GM10248 (cell line): ENCODE results near the gene GSAP.
A peak's percentile ranks its signal among the peaks of the same experiment; 100 is the strongest.
"Not testable (repeated sequence)": the region's sequence is repeated elsewhere in the genome, so short reads cannot be mapped to it uniquely, and the experiment has no call there.

Experiments used
- CTCF ChIA-PET: fragments of 300-600 bp; sonication (Branson Sonifier 250); formaldehyde crosslinking; extraction: SDS; loops from one replicate; lab custom pipeline; 2021; ENCODE audit warnings: antibody characterized with exemption; lab: Yijun Ruan, JAX
- POLR2A ChIA-PET: fragments of 350-650 bp; sonication (Branson Sonifier 250); formaldehyde crosslinking; extraction: SDS; loops from one replicate; lab custom pipeline; 2020; ENCODE audit warnings: antibody characterized with exemption; lab: Yijun Ruan, JAX
- DNase-seq: peaks from one replicate; pipeline ENCODE4 v3.0.0; 2012; ENCODE audit errors: extremely low spot score
- CTCF ChIP-seq: IDR thresholded peaks from 2 replicates; pipeline ENCODE4 v1.5.1; 2012; ENCODE audit warnings: mild to moderate bottlenecking, low read depth; ENCODE audit errors: extremely low read depth, missing control alignments, control extremely low read depth

The GSAP gene

GRCh38 chr7:77415823-77416620 lies at the start of gene GSAP:
TSS of gene GSAP (minus strand) at chr7:77416349. CDS start at chr7:77416321, 28 bp downstream.
- DNase-seq, result peak; percentile 81
- ChIA-PET CTCF (interaction anchor here (0.9 to 2.0 kb wide), 5 partner anchors 9 to 126 kb away, joined by 3 to 6 read pairs (median 4); no protein-coding TSS in a partner anchor), POLR2A (interaction anchor here (0.6 kb wide), 1 partner anchor 29 kb away, joined by 3 read pairs; no protein-coding TSS in a partner anchor)
- peak; percentile 10 for TF ChIP-seq CTCF

GRCh38 chr7:77465256-77465655 lies 49.1 kb upstream of the GSAP start:
- POLR2A ChIA-PET, result no interaction called here
- no peak for DNase-seq
- TF ChIP-seq CTCF, result no peak
- CTCF ChIA-PET, result no interaction called here

- ChIA-PET POLR2A (no interaction called here), CTCF (no interaction called here)
- peak; percentile 46 for DNase-seq
- TF ChIP-seq CTCF, result no peak
These were observed 48.4 kb upstream of the GSAP start for GRCh38 chr7:77464589-77464988.

GRCh38 chr7:77463632-77464031 lies 47.5 kb upstream of the GSAP start:
- POLR2A ChIA-PET, result not testable (repeated sequence)
- peak; percentile 37 for DNase-seq

GRCh38 chr7:77461842-77462241 lies 45.7 kb upstream of the GSAP start:
- ChIA-PET POLR2A (no interaction called here), CTCF (interaction anchor here (1.3 to 2.1 kb wide), 2 partner anchors 9 to 10 kb away, joined by 3 to 5 read pairs; no protein-coding TSS in a partner anchor)
- DNase-seq, result no peak
- no peak for TF ChIP-seq CTCF

More at GRCh38 chr7:77463632-77464031, 47.5 kb upstream of the GSAP start:
- CTCF ChIA-PET, result not testable (repeated sequence)

- CTCF ChIA-PET, result interaction anchor here (1.3 to 2.1 kb wide), 2 partner anchors 10 kb away, joined by 3 to 5 read pairs; no protein-coding TSS in a partner anchor
- TF ChIP-seq CTCF, result no peak
- POLR2A ChIA-PET, result no interaction called here
- no peak for DNase-seq
These were observed 45.1 kb upstream of the GSAP start for GRCh38 chr7:77461246-77461645.

- POLR2A ChIA-PET, result interaction anchor here (0.6 kb wide), 1 partner anchor 1033 kb away, joined by 3 read pairs; no protein-coding TSS in a partner anchor
- DNase-seq, result no peak
- CTCF ChIA-PET, result no interaction called here
- TF ChIP-seq CTCF, result peak; percentile 7
These were observed 43.9 kb upstream of the GSAP start for GRCh38 chr7:77460057-77460486.
